OCI-LY7 (cell line): ENCODE results near the gene DAPK2. TPM values are rescaled to one million over a fixed set of nuclear protein-coding genes. Genes with fewer than 3 reads are reported as not detected.

ENCODE experiments used
- BruUV-seq: library from RNA; stranded (reverse); fragments of 400-500 nt; replicated peaks from 2 replicates; lab custom pipeline; 2021; lab: Mats Ljungman, UMichigan
- CTCF ChIA-PET: fragments of 300-600 bp; sonication (Branson Sonifier 250); formaldehyde crosslinking; loops from one replicate; lab custom pipeline; 2022; ENCODE audit warnings: antibody characterized with exemption; ENCODE audit not compliant: unreplicated experiment; lab: Charles Lee
- POLR2A ChIA-PET: fragments of 300-600 bp; sonication (Branson Sonifier 250); formaldehyde crosslinking; loops from one replicate; lab custom pipeline; 2022; ENCODE audit warnings: antibody characterized with exemption; lab: Charles Lee
- DNase-seq: peaks from one replicate; pipeline ENCODE4 v3.0.0-alpha.2; 2015; ENCODE audit warnings: low spot score
- H2AFZ ChIP-seq: fragments of 200-600 bp; sonication (generic), shearing (Covaris generic); 2 replicates; pipeline ENCODE4 v1.6.1; 2014; ENCODE audit warnings: mild to moderate bottlenecking, antibody characterized with exemption, low read length, moderate library complexity
- H3K27ac ChIP-seq: fragments of 200-600 bp; sonication (generic); 2 replicates; pipeline ENCODE4 v1.5.1; 2014; ENCODE audit warnings: mixed run types, low read depth, mild to moderate bottlenecking, moderate library complexity, low read length, inconsistent platforms; ENCODE audit not compliant: poor library complexity, severe bottlenecking
- H3K36me3 ChIP-seq: fragments of 200-600 bp; sonication (generic); 2 replicates; pipeline ENCODE4 v1.6.1; 2014; ENCODE audit warnings: mild to moderate bottlenecking, antibody characterized with exemption, low read length, moderate library complexity, mixed read lengths; ENCODE audit not compliant: insufficient read depth
- H3K4me1 ChIP-seq: fragments of 200-600 bp; sonication (generic); 2 replicates; pipeline ENCODE4 v1.5.1; 2014; ENCODE audit warnings: mild to moderate bottlenecking, low read length; ENCODE audit not compliant: insufficient read depth, poor library complexity, severe bottlenecking
- H3K4me2 ChIP-seq: fragments of 200-600 bp; sonication (generic); 2 replicates; pipeline ENCODE4 v1.6.1; 2014; ENCODE audit warnings: mild to moderate bottlenecking, low read length
- H3K4me3 ChIP-seq: fragments of 200-600 bp; sonication (generic); 2 replicates; pipeline ENCODE4 v1.5.1; 2014; ENCODE audit warnings: mild to moderate bottlenecking, low read depth, low read length; ENCODE audit not compliant: poor library complexity, severe bottlenecking
- H3K79me2 ChIP-seq: fragments of 200-600 bp; sonication (generic); 2 replicates; pipeline ENCODE4 v1.6.1; 2016; ENCODE audit warnings: low read depth, mild to moderate bottlenecking, low read length, moderate library complexity, mixed read lengths; ENCODE audit not compliant: insufficient read depth
- H3K9me2 ChIP-seq: fragments of 200-600 bp; sonication (generic); 2 replicates; pipeline ENCODE4 v1.6.1; 2016; ENCODE audit warnings: mild to moderate bottlenecking, low read length, mixed read lengths; ENCODE audit not compliant: insufficient read depth
- H3K9me3 ChIP-seq: fragments of 200-600 bp; sonication (generic); 2 replicates; pipeline ENCODE4 v1.6.1; 2014; ENCODE audit warnings: mild to moderate bottlenecking, mixed run types, low read length, mixed read lengths
- H4K20me1 ChIP-seq: fragments of 200-600 bp; sonication (generic); 2 replicates; pipeline ENCODE4 v1.6.1; 2014; ENCODE audit warnings: mild to moderate bottlenecking, antibody characterized with exemption, low read length, moderate library complexity, mixed read lengths; ENCODE audit not compliant: insufficient read depth
- CTCF ChIP-seq: fragments of 200-600 bp; sonication (generic); conservative IDR thresholded peaks from 2 replicates; pipeline ENCODE4 v1.5.1; 2014; ENCODE audit warnings: mild to moderate bottlenecking, antibody characterized with exemption, low read length, moderate library complexity, mixed read lengths
- EZH2phosphoT487 ChIP-seq: fragments of 200-600 bp; sonication (generic); IDR thresholded peaks from 2 replicates; pipeline ENCODE4 v1.6.1; 2018; ENCODE audit warnings: low read depth, borderline replicate concordance, mild to moderate bottlenecking, mixed run types, antibody characterized with exemption, low read length, moderate library complexity, mixed read lengths
- intact Hi-C: fragments of 100-400 bp; cut with micrococcal nuclease; formaldehyde crosslinking; loops from one replicate; pipeline ENCODE4 v1.10.0; 2022; ENCODE audit not compliant: unreplicated experiment
- total RNA-seq, 2 experiments: library from RNA; depleted of rRNA in 1 of 2; stranded (reverse); fragments of >200 nt in 1 of 2; shearing (Covaris generic) in 1 of 2; gene quantifications; 2 replicates each; pipeline ENCODE4 v1.2.3, GENCODE V29; 2014 to 2022

Gene DAPK2
- total RNA-seq, 2 experiments from 2014 or later: 0.36 to 1.2 TPM

DNA sequence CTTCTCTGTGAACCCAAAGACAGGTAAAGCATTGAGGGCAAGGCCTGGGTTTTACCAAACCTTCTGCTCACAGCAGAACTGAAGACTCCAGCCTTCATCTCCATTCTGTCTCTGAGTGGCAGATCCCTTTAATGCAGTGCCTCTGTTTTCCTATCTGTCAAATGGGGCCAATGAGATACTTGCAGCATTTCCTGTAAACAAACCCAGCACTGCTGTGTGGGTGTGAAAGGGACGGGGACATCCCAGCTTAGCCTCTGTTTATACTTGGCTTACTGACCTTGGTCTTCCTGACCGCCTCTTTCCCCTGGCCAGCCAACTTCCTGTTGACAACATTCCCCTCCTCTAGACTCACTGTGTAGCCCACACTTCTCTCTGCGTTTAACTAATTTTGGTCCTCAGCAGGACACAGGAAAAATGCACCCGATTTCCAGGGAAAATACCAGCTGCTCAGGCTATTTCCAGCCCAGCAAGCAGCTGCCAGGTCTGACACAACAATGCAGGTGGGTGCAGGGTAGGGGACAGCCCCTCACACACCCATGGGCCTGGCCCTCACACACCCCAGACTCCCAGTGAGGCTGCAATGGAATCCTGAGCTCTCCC is 106.7 kb downstream of the DAPK2 start:
- DNase-seq: no peak
- Histone ChIP-seq H2AFZ (no peak overlapping the region), H4K20me1 (no peaks in the 10 kb centered on the region), H3K9me3 (no peaks in the 10 kb centered on the region), H3K79me2 (no peaks in the 10 kb centered on the region), H3K4me1 (no peaks in the 10 kb centered on the region), H3K4me2 (no peak overlapping the region), H3K9me2 (no peaks in the 10 kb centered on the region), H3K36me3 (no peaks in the 10 kb centered on the region), H3K4me3 (no peak overlapping the region), H3K27ac (no peak overlapping the region)
- TF ChIP-seq CTCF: no peak
- no peak for TF ChIP-seq EZH2phosphoT487
- ChIA-PET POLR2A (no interaction called here), CTCF (interaction anchor here (0.6 kb wide), 1 partner anchor 390 kb away, joined by 3 read pairs; no protein-coding TSS in a partner anchor)
- intact Hi-C loops: no loop called here
- BruUV-seq: no TSS peak

DNA sequence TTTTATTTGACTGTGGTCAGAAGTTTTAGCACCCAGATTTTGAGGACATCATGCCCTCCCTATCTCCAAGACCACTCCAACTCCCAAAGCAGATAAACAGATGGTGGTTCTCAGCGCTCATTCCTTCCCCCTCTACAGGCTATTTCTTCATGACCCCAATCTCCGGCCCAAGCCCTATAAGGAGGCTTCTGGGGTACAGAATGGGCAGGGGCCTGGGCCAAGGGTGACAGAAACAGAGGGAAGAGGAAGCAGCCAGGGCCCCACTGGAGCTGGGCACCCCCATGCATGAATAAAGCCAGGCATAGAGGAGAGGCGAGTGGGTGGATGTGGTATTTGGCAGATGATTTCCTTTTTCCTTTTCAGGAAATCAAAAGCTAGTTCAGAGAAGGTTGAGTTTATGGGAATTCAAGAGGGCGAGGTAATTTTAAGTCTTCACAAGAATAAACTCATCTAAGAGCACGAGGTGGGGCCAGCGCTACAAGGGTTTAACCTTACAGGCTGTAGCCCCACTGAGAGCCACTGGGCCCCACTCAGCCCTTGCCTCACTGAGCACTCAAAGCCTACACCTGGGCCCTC is 107.7 kb downstream of the DAPK2 start:
- ChIA-PET POLR2A (interaction anchor here (0.7 kb wide), 1 partner anchor 429 kb away, joined by 3 read pairs; no protein-coding TSS in a partner anchor), CTCF (no interaction called here)
- no peaks in the 10 kb centered on the region for H3K79me2 ChIP-seq
- H3K4me2 ChIP-seq: no peak overlapping the region
- no TSS peak for BruUV-seq
- H3K4me1 ChIP-seq: no peaks in the 10 kb centered on the region
- intact Hi-C loops: no loop called here
- no peak overlapping the region for H3K4me3 ChIP-seq
- H3K9me3 ChIP-seq: no peaks in the 10 kb centered on the region
- H2AFZ ChIP-seq: no peak overlapping the region
- no peaks in the 10 kb centered on the region for H4K20me1 ChIP-seq
- H3K36me3 ChIP-seq: no peaks in the 10 kb centered on the region
- TF ChIP-seq EZH2phosphoT487 (no peak), CTCF (no peak)
- no peaks in the 10 kb centered on the region for H3K9me2 ChIP-seq
- no peak overlapping the region for H3K27ac ChIP-seq
- no peak for DNase-seq

- Histone ChIP-seq H2AFZ (no peak overlapping the region), H3K36me3 (no peaks in the 10 kb centered on the region), H3K9me2 (no peaks in the 10 kb centered on the region), H3K9me3 (no peaks in the 10 kb centered on the region), H3K4me1 (no peaks in the 10 kb centered on the region), H4K20me1 (no peaks in the 10 kb centered on the region), H3K4me3 (no peak overlapping the region), H3K79me2 (no peaks in the 10 kb centered on the region), H3K27ac (no peak overlapping the region), H3K4me2 (no peak overlapping the region)
- TF ChIP-seq CTCF: no peak
- no peak for TF ChIP-seq EZH2phosphoT487
- no peak for DNase-seq
- ChIA-PET POLR2A (interaction anchor here (0.7 to 1.1 kb wide), 2 partner anchors 13 to 283 kb away, joined by 4 read pairs; no protein-coding TSS in a partner anchor), CTCF (no interaction called here)
- intact Hi-C loops: no loop called here
- BruUV-seq: no TSS peak
These were observed 112.8 kb downstream of the DAPK2 start for GRCh38 chr15:63933522-63933921.
